Mucosa of descending colon (tissue), 3 donors: ENCODE data around the gene CDH3. TPM values are rescaled to one million over a fixed set of nuclear protein-coding genes. Genes with fewer than 3 reads are reported as not detected.

Experiments
- ATAC-seq: fragments of 200-7000 bp; cut with Tn5 transposase; one replicate; pipeline ENCODE4 v1.9.1; 2020; ENCODE audit warnings: mild to moderate bottlenecking, moderate library complexity
- DNase-seq, 3 donors: peaks; one replicate each; pipeline ENCODE4 v3.0.0-alpha.2; 2020
- H3K36me3 ChIP-seq: fragments of 200-600 bp; one replicate; pipeline ENCODE4 v1.8.0; 2021; ENCODE audit warnings: low read depth, mild to moderate bottlenecking
- H3K4me1 ChIP-seq: fragments of 200-600 bp; one replicate; pipeline ENCODE4 v1.8.0; 2021; ENCODE audit warnings: low read depth, mild to moderate bottlenecking
- H3K4me3 ChIP-seq: fragments of 200-600 bp; one replicate; pipeline ENCODE4 v1.8.0; 2021; ENCODE audit warnings: mild to moderate bottlenecking
- H3K9me3 ChIP-seq: fragments of 200-600 bp; one replicate; pipeline ENCODE4 v1.8.0; 2021; ENCODE audit warnings: mild to moderate bottlenecking
- CTCF ChIP-seq: fragments of 200-600 bp; IDR thresholded peaks from one replicate; pipeline ENCODE4 v1.8.0; 2022; ENCODE audit warnings: antibody characterized with exemption, mild to moderate bottlenecking
- intact Hi-C, 2 donors: fragments of 100-400 bp; cut with DNase I in 1 of 2; cut with micrococcal nuclease in 1 of 2; formaldehyde crosslinking; loops; one replicate each; pipeline versions ENCODE4 v1.11.0 to v1.11.1; 2022; cut with DNase I, micrococcal nuclease
- total RNA-seq, 3 donors: library from RNA; stranded (reverse); fragmentation: NEBNext Ultra II Directional in 2 of 3; extraction: Animal tissue kit (Norgen Biotek cat#: 25700) in 2 of 3; gene quantifications; one replicate each; pipeline versions ENCODE4 v1.2.1 to v1.2.4, GENCODE V29; 2021 to 2023
- donor health status: DM: no; HTN: no; CAD: no; lungs with moderate emphysema.
- donor health status: DM: no; HTN: no; CAD: no.
- donor health status: DM: no; HTN: yes; CAD: no.

Gene CDH3
- total RNA-seq, 3 donors from 2014 or later = 0.22 to 0.77 (median 0.38) TPM

GRCh38 chr16:68700831-68701230 is 55.7 kb downstream of the CDH3 start:
- intact Hi-C loops = no loop called here
- DNase-seq (no peak), ATAC-seq (no peak)
- Histone ChIP-seq H3K4me1 (peaks cover 4% of the 10 kb centered on the region), H3K9me3 (no peaks in the 10 kb centered on the region), H3K4me3 (no peak overlapping the region), H3K36me3 (no peaks in the 10 kb centered on the region)
- TF ChIP-seq CTCF = no peak

GRCh38 chr16:68704232-68704867 is 59.2 kb downstream of the CDH3 start:
- Histone ChIP-seq H3K9me3 (no peaks in the 10 kb centered on the region), H3K4me3 (no peak overlapping the region), H3K4me1 (peaks cover 13% of the 10 kb centered on the region), H3K36me3 (no peaks in the 10 kb centered on the region)
- peak; percentile 86 to 93 (median 92) for DNase-seq
- intact Hi-C loops = no loop called here
- peak; percentile 71 for TF ChIP-seq CTCF
- ATAC-seq = peak; percentile 93

GRCh38 chr16:68707340-68708152 is 62.4 kb downstream of the CDH3 start:
- Histone ChIP-seq H3K36me3 (no peaks in the 10 kb centered on the region), H3K4me3 (no peak overlapping the region), H3K4me1 (peaks cover 13% of the 10 kb centered on the region), H3K9me3 (no peaks in the 10 kb centered on the region)
- intact Hi-C loops = no loop called here
- ATAC-seq = peak; percentile 79
- no peak for TF ChIP-seq CTCF
- DNase-seq = peak; percentile 83 to 88 (median 86)

- TF ChIP-seq CTCF = no peak
- H3K36me3 ChIP-seq = no peaks in the 10 kb centered on the region
Observed at GRCh38 chr16:68710211-68710610, 65.1 kb downstream of the CDH3 start.

GRCh38 chr16:68711421-68712139 is 66.5 kb downstream of the CDH3 start:
- Histone ChIP-seq H3K4me3 (no peak overlapping the region), H3K36me3 (no peaks in the 10 kb centered on the region), H3K9me3 (no peaks in the 10 kb centered on the region), H3K4me1 (peaks cover 8% of the 10 kb centered on the region)
- TF ChIP-seq CTCF = no peak
- intact Hi-C loops = no loop called here
- ATAC-seq = no peak
- DNase-seq = no peak

More at GRCh38 chr16:68710211-68710610, 65.1 kb downstream of the CDH3 start:
- no peaks in the 10 kb centered on the region for H3K9me3 ChIP-seq
- no peak for DNase-seq
- ATAC-seq = no peak
- no peak overlapping the region for H3K4me3 ChIP-seq
- H3K4me1 ChIP-seq = peaks cover 8% of the 10 kb centered on the region
- intact Hi-C loops = no loop called here
